HG02852 (cell line): ENCODE data around the gene RWDD1.
"Not testable (repeated sequence)": the region's sequence is repeated elsewhere in the genome, so short reads cannot be mapped to it uniquely, and the experiment has no call there.

ENCODE experiments used
- ATAC-seq: cut with Tn5 transposase; IDR thresholded peaks from one replicate; pipeline ENCODE4 v1.9.1; 2021; ENCODE audit warnings: mild to moderate bottlenecking, moderate library complexity; ENCODE audit not compliant: unreplicated experiment

RWDD1 gene

GRCh38 chr6:116604868-116605267 lies 33.6 kb downstream of the RWDD1 start:
- ATAC-seq, result not testable (repeated sequence)

DNA sequence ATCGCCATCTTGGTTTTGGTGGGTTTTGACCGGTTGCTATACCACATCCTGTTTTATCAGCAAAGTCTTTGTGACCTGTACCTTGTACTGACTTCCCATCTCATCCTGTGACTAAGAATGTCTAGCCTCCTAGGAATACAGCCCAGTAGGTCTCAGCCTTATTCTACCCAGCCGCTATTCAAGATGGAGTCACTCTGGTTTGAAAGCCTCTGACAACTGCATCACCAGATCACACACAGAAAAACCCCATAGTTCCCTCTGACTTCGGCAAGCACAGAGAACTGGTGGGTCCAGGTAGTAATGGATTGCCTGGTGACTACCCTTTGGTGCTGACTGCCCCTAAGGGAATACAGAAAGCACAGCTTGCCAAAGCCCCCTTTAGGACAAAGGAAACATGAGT lies 34.6 kb downstream of the RWDD1 start:
- no peak for ATAC-seq

DNA sequence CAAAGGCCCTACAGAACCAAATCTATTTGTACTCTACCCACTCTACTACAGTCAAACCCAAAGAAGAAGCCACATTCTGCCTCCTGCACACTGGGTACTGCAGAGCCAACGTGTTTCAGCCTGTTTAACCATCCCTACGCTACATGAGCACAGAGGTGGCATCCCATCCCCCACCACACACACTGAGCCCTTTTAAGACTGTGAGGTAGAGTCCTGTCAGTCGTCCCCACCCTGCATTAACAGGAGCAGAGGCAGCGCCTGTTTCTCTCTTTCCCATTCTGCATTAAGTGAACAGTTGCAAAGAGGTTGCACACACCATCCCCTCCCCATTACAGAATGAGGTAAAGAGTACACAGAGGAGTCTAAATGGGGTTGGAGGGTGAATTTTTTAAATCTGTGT lies 39.8 kb downstream of the RWDD1 start:
- ATAC-seq, result no peak

GRCh38 chr6:116615937-116616736 lies 44.8 kb downstream of the RWDD1 start, which contains the start of gene RSPH4A:
RSPH4A (plus strand) TSS chr6:116616479; CDS start chr6:116616624, 145 bp downstream.
- peak; percentile 100 for ATAC-seq

GRCh38 chr6:116616737-116617053 lies 45.4 kb downstream of the RWDD1 start:
- peak; percentile 21 for ATAC-seq

DNA sequence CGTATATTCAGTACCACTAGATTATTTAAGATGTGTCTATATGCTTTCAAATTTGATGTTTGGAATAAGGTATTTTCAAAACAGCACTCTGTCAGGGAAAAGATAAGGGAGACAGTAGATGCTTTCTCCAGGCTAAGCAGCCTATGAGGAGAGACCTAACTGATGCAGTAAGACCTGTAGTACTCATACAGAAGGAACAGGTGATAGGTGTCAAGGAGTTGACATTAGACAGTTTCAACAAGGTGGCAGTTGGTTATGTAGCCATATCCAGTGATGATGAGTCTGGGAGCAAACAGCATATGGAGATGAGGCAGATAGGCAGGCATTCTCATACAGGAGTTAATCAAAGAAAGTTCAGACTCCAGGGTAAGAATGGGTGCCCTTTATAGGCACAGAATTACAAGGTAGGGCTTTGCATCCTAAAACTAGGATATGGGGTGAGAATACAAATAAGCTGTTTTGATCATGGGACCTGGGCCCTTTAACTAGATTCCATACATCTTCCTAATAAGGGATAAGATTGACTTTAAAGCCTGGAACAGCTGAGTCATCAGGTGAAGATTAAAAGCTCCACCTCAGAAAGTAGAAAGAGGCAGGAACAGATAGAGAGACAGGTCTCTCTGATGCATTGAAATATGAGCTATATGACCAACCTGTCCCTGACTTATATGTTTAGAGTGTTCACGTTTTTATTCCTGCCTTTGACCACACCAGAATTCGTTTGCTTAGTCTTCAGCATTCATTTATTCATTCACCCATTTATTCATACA lies 52.9 kb downstream of the RWDD1 start:
- no peak for ATAC-seq

- ATAC-seq, result no peak
Observed at GRCh38 chr6:116625872-116626271, 54.6 kb downstream of the RWDD1 start.

- ATAC-seq, result no peak
Observed at GRCh38 chr6:116629563-116629981, 58.3 kb downstream of the RWDD1 start.

DNA sequence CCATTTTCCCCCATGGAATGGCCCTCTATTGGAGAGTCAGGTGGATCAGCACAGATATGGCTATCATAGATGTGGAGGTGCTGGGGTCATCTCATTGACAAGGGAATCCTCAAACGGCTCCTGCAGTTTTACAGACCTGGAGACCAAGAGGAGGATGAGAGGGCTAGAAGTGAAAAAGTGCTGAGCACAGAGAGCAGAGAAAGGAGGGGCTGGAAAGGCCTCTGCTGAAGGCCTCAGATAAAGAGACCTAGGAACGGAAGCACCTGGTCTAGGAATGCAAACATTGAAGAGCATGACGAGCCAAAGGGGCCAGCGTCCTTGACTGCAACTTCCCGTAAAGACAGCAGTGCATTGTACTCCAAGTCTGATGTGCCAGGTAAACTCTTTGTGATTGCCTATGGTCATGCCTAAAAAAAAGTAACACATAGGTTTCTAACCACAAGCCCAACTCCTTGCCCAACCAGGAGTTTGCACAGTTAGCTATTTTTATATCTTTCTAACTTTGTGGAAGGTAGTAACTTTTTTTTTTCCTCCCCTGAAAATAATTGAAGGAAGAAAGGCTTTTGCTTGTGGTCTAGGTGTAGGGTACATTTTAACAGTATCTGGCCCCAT lies 60.2 kb downstream of the RWDD1 start:
- peak; percentile 72 for ATAC-seq

GRCh38 chr6:116633685-116634084 lies 62.4 kb downstream of the RWDD1 start:
- ATAC-seq, result no peak
